ENCODE data around the gene RHOBTB3. TPM values are rescaled to one million over a fixed set of nuclear protein-coding genes. Genes with fewer than 3 reads are reported as not detected.
A peak's percentile ranks its signal among the peaks of the same experiment; 100 is the strongest.

Gene RHOBTB3
- total RNA-seq, 2 donors from 2014 or later, result 432 to 444 TPM

GRCh38 chr5:95725937-95726810, 5.0 kb upstream of the RHOBTB3 start:
- 88 to 100% methylated on average over 2 to 4 of the region's 4 CpGs for WGBS, 2 experiments (ENCODE audit: insufficient coverage in 1 of 2, insufficient read length in 1 of 2)
- DNase-seq, result no peak
- H3K4me1 Mint-ChIP-seq, result peaks cover 60% of the 10 kb centered on the region
- Histone ChIP-seq H3K36me3 (ENCODE audit: control insufficient read depth, insufficient read depth, low read length) (peaks cover 55% of the 10 kb centered on the region), H3K9me3 (ENCODE audit: control insufficient read depth, low read length) (no peaks in the 10 kb centered on the region), H3K4me1 (ENCODE audit: control insufficient read depth, insufficient read depth, low read length) (peaks cover 8% of the 10 kb centered on the region), H3K9ac (ENCODE audit: extremely low read depth, low read length, poor library complexity, severe bottlenecking) (no peak overlapping the region), H3K27me3 (ENCODE audit: control insufficient read depth, insufficient read depth, low read length, poor library complexity, severe bottlenecking) (no peaks in the 10 kb centered on the region), H3K4me3 (ENCODE audit: low read length) (no peak overlapping the region), H3K27ac (ENCODE audit: low read depth, low read length) (no peak overlapping the region)
- peak overlapping the region; percentile 13 for H3K27ac Mint-ChIP-seq
- no peak overlapping the region for H3K4me3 Mint-ChIP-seq
- H3K36me3 Mint-ChIP-seq (ENCODE audit: low read depth), result no peaks in the 10 kb centered on the region
- H3K27me3 Mint-ChIP-seq (ENCODE audit: insufficient read depth), result no peaks in the 10 kb centered on the region
- TF ChIP-seq CTCF (conservative IDR thresholded peaks at IDR 0.05), result no peak
- H3K9me3 Mint-ChIP-seq, result no peaks in the 10 kb centered on the region

GRCh38 chr5:95726811-95727763, 4.0 kb upstream of the RHOBTB3 start:
- no peak overlapping the region for H3K4me3 ChIP-seq (ENCODE audit: low read length)
- Mint-ChIP-seq H3K27me3 (ENCODE audit: insufficient read depth) (peaks cover 3% of the 10 kb centered on the region), H3K9me3 (no peaks in the 10 kb centered on the region), H3K4me3 (no peak overlapping the region), H3K4me1 (peaks cover 58% of the 10 kb centered on the region), H3K27ac (peak overlapping the region; percentile 13), H3K36me3 (ENCODE audit: low read depth) (peaks cover 4% of the 10 kb centered on the region)
- H3K9ac ChIP-seq (ENCODE audit: extremely low read depth, low read length, poor library complexity, severe bottlenecking), result no peak overlapping the region
- peaks cover 56% of the 10 kb centered on the region for H3K36me3 ChIP-seq (ENCODE audit: control insufficient read depth, insufficient read depth, low read length)
- H3K27me3 ChIP-seq (ENCODE audit: control insufficient read depth, insufficient read depth, low read length, poor library complexity, severe bottlenecking), result no peaks in the 10 kb centered on the region
- no peak for TF ChIP-seq CTCF (conservative IDR thresholded peaks at IDR 0.05)
- no peaks in the 10 kb centered on the region for H3K9me3 ChIP-seq (ENCODE audit: control insufficient read depth, low read length)
- 80 to 85% methylated on average over 1 to 5 of the region's 5 CpGs for WGBS, 2 experiments (ENCODE audit: insufficient coverage in 1 of 2, insufficient read length in 1 of 2)
- no peak overlapping the region for H3K27ac ChIP-seq (ENCODE audit: low read depth, low read length)
- peaks cover 8% of the 10 kb centered on the region for H3K4me1 ChIP-seq (ENCODE audit: control insufficient read depth, insufficient read depth, low read length)
- DNase-seq, result no peak

GRCh38 chr5:95727764-95728191, 3.4 kb upstream of the RHOBTB3 start:
- Histone ChIP-seq H3K9me3 (ENCODE audit: control insufficient read depth, low read length) (no peaks in the 10 kb centered on the region), H3K27me3 (ENCODE audit: control insufficient read depth, insufficient read depth, low read length, poor library complexity, severe bottlenecking) (no peaks in the 10 kb centered on the region), H3K4me3 (ENCODE audit: low read length) (no peak overlapping the region), H3K36me3 (ENCODE audit: control insufficient read depth, insufficient read depth, low read length) (peaks cover 60% of the 10 kb centered on the region), H3K27ac (ENCODE audit: low read depth, low read length) (no peak overlapping the region), H3K4me1 (ENCODE audit: control insufficient read depth, insufficient read depth, low read length) (peaks cover 8% of the 10 kb centered on the region), H3K9ac (ENCODE audit: extremely low read depth, low read length, poor library complexity, severe bottlenecking) (no peak overlapping the region)
- no peak overlapping the region for H3K27ac Mint-ChIP-seq
- H3K9me3 Mint-ChIP-seq, result no peaks in the 10 kb centered on the region
- DNase-seq, result no peak
- H3K4me1 Mint-ChIP-seq, result peaks cover 58% of the 10 kb centered on the region
- peaks cover 7% of the 10 kb centered on the region for H3K27me3 Mint-ChIP-seq (ENCODE audit: insufficient read depth)
- peaks cover 9% of the 10 kb centered on the region for H3K36me3 Mint-ChIP-seq (ENCODE audit: low read depth)
- 86 to 88% methylated on average over 1 to 2 of the region's 2 CpGs for WGBS, 2 experiments (ENCODE audit: insufficient coverage in 1 of 2, insufficient read length in 1 of 2)
- no peak for TF ChIP-seq CTCF (conservative IDR thresholded peaks at IDR 0.05)
- H3K4me3 Mint-ChIP-seq, result no peak overlapping the region

Measured in endodermal cell (in vitro differentiated cells).